Measurements from ENCODE around the gene ARMC10. TPM values are rescaled to one million over a fixed set of nuclear protein-coding genes. Genes with fewer than 3 reads are reported as not detected.
A peak's percentile ranks its signal among the peaks of the same experiment; 100 is the strongest.
"Not testable (repeated sequence)": the region's sequence is repeated elsewhere in the genome, so short reads cannot be mapped to it uniquely, and the experiment has no call there.

Gene ARMC10
- total and polyA plus RNA-seq, 9 of the 15 experiments (the other 6 are each of a cell fraction or from before 2014, with no cell fraction given), result 17.0 to 113 (median 72.6) TPM

- H3K9ac ChIP-seq (ENCODE audit: insufficient read depth in 1 of 2, low read depth in 2 of 2, low read length in 2 of 2); H4K20me1 ChIP-seq (replicated peaks; ENCODE audit: control insufficient read depth, insufficient read depth, low read length); CTCF ChIA-PET (ENCODE audit: low intra/inter-chr PET ratio); H2AFZ ChIP-seq (ENCODE audit: low read depth, low read length); H3K79me2 ChIP-seq (ENCODE audit: control insufficient read depth, insufficient read depth, low read length); H3K4me3 ChIP-seq; H3K9me1 ChIP-seq (ENCODE audit: control insufficient read depth, insufficient read depth, low read length); H3K4me1 ChIP-seq (replicated peaks in 1 of 2; ENCODE audit: control insufficient read depth in 2 of 2, insufficient read depth in 2 of 2, low read length in 2 of 2); intact Hi-C loops (cut with micrococcal nuclease); DNase-seq (ENCODE audit: extremely low read depth in 1 of 4, low spot score in 3 of 4); H3K9me3 ChIP-seq (replicated peaks; ENCODE audit: control insufficient read depth, insufficient read depth, low read depth, low read length); H3K4me2 ChIP-seq (ENCODE audit: insufficient read depth, low read length); BruUV-seq (replicated peaks); H3K27me3 ChIP-seq (ENCODE audit: control insufficient read depth in 2 of 2, insufficient read depth in 2 of 2, low read length in 2 of 2); in situ Hi-C loops (cut with MboI); ATAC-seq; H3K27ac ChIP-seq (ENCODE audit: extremely low read depth, low read depth, low read length): not testable (repeated sequence)
- WGBS (ENCODE audit: insufficient coverage, low coverage, missing lambda C conversion rate), result 85% methylated on average over 2 of the region's 4 CpGs
- POLR2A ChIA-PET, result interaction anchor here (0.6 to 1.2 kb wide), 3 partner anchors 9 to 32 kb away, joined by 3 to 4 read pairs (median 3); partner anchors contain the start of gene ARMC10
- H3K36me3 ChIP-seq (ENCODE audit: control insufficient read depth, insufficient read depth, low read length), result peaks cover 86% of the 10 kb centered on the region
- peak; percentile 48 for FAIRE-seq
Observed at GRCh38 chr7:103092321-103092720, 17.4 kb downstream of the ARMC10 start.

- TF ChIP-seq ZNF212 (CRISPR knock-in tag; IDR thresholded peaks at IDR 0.05) (no peak), LARP7 (IDR thresholded peaks at IDR 0.05) (no peak), ZFX (CRISPR knock-in tag; IDR thresholded peaks at IDR 0.05) (no peak), HCFC1 (IDR thresholded peaks at IDR 0.05; ENCODE audit: low read depth, low read length) (no peak), ZNF778 (CRISPR knock-in tag; IDR thresholded peaks at IDR 0.05) (no peak), ZNF347 (CRISPR knock-in tag; IDR thresholded peaks at IDR 0.05; ENCODE audit: low read depth) (no peak), SRSF9 (IDR thresholded peaks at IDR 0.05; ENCODE audit: borderline replicate concordance, low read depth, low read length) (no peak), POLR2G (IDR thresholded peaks at IDR 0.05; ENCODE audit: low read depth, low read length) (no peak)
- FAIRE-seq (no peak), ATAC-seq (no peak), DNase-seq (ENCODE audit: extremely low read depth in 1 of 4, low spot score in 3 of 4) (no peak)
- intact Hi-C loops (cut with micrococcal nuclease) (no loop called here), in situ Hi-C loops (cut with MboI) (no loop called here)
- CTCF ChIA-PET (ENCODE audit: low intra/inter-chr PET ratio), result interaction anchor here (0.8 to 1.2 kb wide), 2 partner anchors 204 to 314 kb away, joined by 3 to 5 read pairs; partner anchors contain the start of gene PMPCB
- POLR2A ChIA-PET, result interaction anchor here (1.2 kb wide), 1 partner anchor 18 kb away, joined by 4 read pairs; the partner anchor contains the start of gene ARMC10
- H3K4me2 ChIP-seq (ENCODE audit: insufficient read depth, low read length), result no peak overlapping the region
- no peaks in the 10 kb centered on the region for H3K27me3 ChIP-seq (ENCODE audit: control insufficient read depth in 2 of 2, insufficient read depth in 2 of 2, low read length in 2 of 2)
- H3K27ac ChIP-seq (ENCODE audit: extremely low read depth, low read depth, low read length), result no peak overlapping the region
- H3K4me3 ChIP-seq, result no peak overlapping the region
- BruUV-seq (replicated peaks), result no TSS peak
- H3K9ac ChIP-seq (ENCODE audit: insufficient read depth in 1 of 2, low read depth in 2 of 2, low read length in 2 of 2), result no peak overlapping the region
- no peaks in the 10 kb centered on the region for H3K4me1 ChIP-seq (replicated peaks in 1 of 2; ENCODE audit: control insufficient read depth in 2 of 2, insufficient read depth in 2 of 2, low read length in 2 of 2)
- no peak overlapping the region for H2AFZ ChIP-seq (ENCODE audit: low read depth, low read length)
- H4K20me1 ChIP-seq (replicated peaks; ENCODE audit: control insufficient read depth, insufficient read depth, low read length), result no peaks in the 10 kb centered on the region
- WGBS (ENCODE audit: insufficient coverage, low coverage, missing lambda C conversion rate), result 35% methylated on average over 1 of the region's 1 CpG
- H3K9me1 ChIP-seq (ENCODE audit: control insufficient read depth, insufficient read depth, low read length), result no peaks in the 10 kb centered on the region
- no peaks in the 10 kb centered on the region for H3K79me2 ChIP-seq (ENCODE audit: control insufficient read depth, insufficient read depth, low read length)
- H3K36me3 ChIP-seq (ENCODE audit: control insufficient read depth, insufficient read depth, low read length), result peaks cover 81% of the 10 kb centered on the region
- no peaks in the 10 kb centered on the region for H3K9me3 ChIP-seq (replicated peaks; ENCODE audit: control insufficient read depth, insufficient read depth, low read depth, low read length)
Observed at GRCh38 chr7:103093429-103093828, 18.5 kb downstream of the ARMC10 start.

All from K562 (cell line).